SK-N-SH (cell line): Measurements from ENCODE around the gene SGSM2. TPM values are rescaled to one million over a fixed set of nuclear protein-coding genes. Genes with fewer than 3 reads are reported as not detected.

ENCODE experiments used
- CTCF ChIA-PET: fragments of 300-600, 350-600 bp; formaldehyde crosslinking; extraction: SDS; loops from one replicate; lab custom pipeline; 2021; lab: Yijun Ruan, JAX
- POLR2A ChIA-PET: fragments of 350-600 bp; sonication (Branson Sonifier 250); formaldehyde crosslinking; extraction: SDS; loops from one replicate; lab custom pipeline; 2020; ENCODE audit warnings: antibody characterized with exemption, inconsistent platforms; lab: Yijun Ruan, JAX
- DNase-seq: peaks from one replicate; pipeline ENCODE4 v3.0.0; 2012
- H2AFZ ChIP-seq: fragments of 200-600 bp; sonication (generic); 2 replicates; pipeline ENCODE4 v1.8.1; 2016; ENCODE audit warnings: antibody characterized with exemption, mild to moderate bottlenecking, low read depth
- H3F3A ChIP-seq: fragments of 200-600 bp; sonication (generic); replicated peaks from 2 replicates; pipeline ENCODE3; 2016; ENCODE audit warnings: antibody characterized with exemption, mild to moderate bottlenecking; ENCODE audit not compliant: insufficient read depth
- H3K27ac ChIP-seq, 2 experiments: fragments of 200-500 bp in 1 of 2; fragments of 200-600 bp in 1 of 2; sonication (Bioruptor generic) in 1 of 2; sonication (generic), shearing (Covaris generic) in 1 of 2; 2 replicates each; pipeline versions ENCODE4 v1.5.1 to v1.6.1; 2014 to 2016; ENCODE audit warnings: low read depth in 2 of 2, inconsistent platforms in 1 of 2, low read length in 1 of 2, mild to moderate bottlenecking in 1 of 2, mixed read lengths in 1 of 2
- H3K27me3 ChIP-seq: fragments of 200-600 bp; sonication (generic), shearing (Covaris generic); 2 replicates; pipeline ENCODE4 v1.6.1; 2016; ENCODE audit warnings: mixed run types; ENCODE audit not compliant: insufficient read depth
- H3K36me3 ChIP-seq, 2 experiments: fragments of 200-500 bp in 1 of 2; fragments of 200-600 bp in 1 of 2; sonication (Bioruptor generic) in 1 of 2; sonication (generic) in 1 of 2; replicated peaks in 1 of 2; 2 replicates each; pipeline versions ENCODE3 to v1.5.1; 2014 to 2016; ENCODE audit warnings: low read length in 1 of 2, mild to moderate bottlenecking in 1 of 2; ENCODE audit not compliant: insufficient read depth in 2 of 2, control insufficient read depth in 1 of 2
- H3K4me1 ChIP-seq, 2 experiments: fragments of 200-500 bp in 1 of 2; fragments of 200-600 bp in 1 of 2; sonication (Bioruptor generic) in 1 of 2; sonication (generic), shearing (Covaris generic) in 1 of 2; 2 replicates each; pipeline versions ENCODE4 v1.5.1 to v1.6.1; 2014 to 2016; ENCODE audit warnings: low read depth in 1 of 2, low read length in 1 of 2, mixed run types in 1 of 2; ENCODE audit not compliant: insufficient read depth in 2 of 2, control insufficient read depth in 1 of 2
- H3K4me2 ChIP-seq: fragments of 200-600 bp; sonication (generic), shearing (Covaris generic); 2 replicates; pipeline ENCODE4 v1.6.1; 2017; ENCODE audit warnings: mixed run types
- H3K4me3 ChIP-seq, 2 experiments: fragments of 200-500 bp in 1 of 2; fragments of 200-600 bp in 1 of 2; sonication (Bioruptor generic) in 1 of 2; sonication (generic), shearing (Covaris generic) in 1 of 2; 2 replicates each; pipeline versions ENCODE4 v1.5.1 to v1.8.1; 2014 to 2016; ENCODE audit warnings: low read depth in 2 of 2, inconsistent platforms in 1 of 2, low read length in 1 of 2, mild to moderate bottlenecking in 1 of 2, mixed read lengths in 1 of 2, moderate library complexity in 1 of 2
- H3K79me2 ChIP-seq: fragments of 200-600 bp; sonication (generic); 2 replicates; pipeline ENCODE4 v1.8.1; 2017; ENCODE audit warnings: mild to moderate bottlenecking; ENCODE audit not compliant: insufficient read depth
- H3K9ac ChIP-seq: fragments of 200-600 bp; sonication (generic); 2 replicates; pipeline ENCODE4 v1.6.1; 2017; ENCODE audit warnings: mixed run types
- H3K9me2 ChIP-seq: fragments of 200-600 bp; sonication (generic); 2 replicates; pipeline ENCODE4 v1.6.1; 2017; ENCODE audit warnings: mixed run types
- H3K9me3 ChIP-seq: fragments of 200-600 bp; sonication (generic); 2 replicates; pipeline ENCODE4 v1.6.1; 2017; ENCODE audit warnings: mixed run types, mild to moderate bottlenecking, moderate library complexity
- H4K20me1 ChIP-seq: fragments of 200-600 bp; sonication (generic); 2 replicates; pipeline ENCODE4 v1.6.1; 2017; ENCODE audit warnings: mild to moderate bottlenecking, mixed run types; ENCODE audit not compliant: insufficient read depth
- CHD2 ChIP-seq: fragments of 150-350 bp; IDR thresholded peaks from 2 replicates; pipeline ENCODE4 v1.6.1; 2018; ENCODE audit warnings: low read length; ENCODE audit not compliant: partially characterized antibody
- FOXJ3 ChIP-seq: sonication (generic); formaldehyde crosslinking; IDR thresholded peaks from 2 replicates; pipeline ENCODE4 v1.5.1; 2020; ENCODE audit warnings: mild to moderate bottlenecking, missing genetic modification reagents
- FOXM1 ChIP-seq: IDR thresholded peaks from 2 replicates; pipeline ENCODE4 v1.4.0; 2012; ENCODE audit warnings: low read depth, mild to moderate bottlenecking
- GATA2 ChIP-seq: sonication (generic); formaldehyde crosslinking; IDR thresholded peaks from 2 replicates; pipeline ENCODE4 v1.5.0; 2020; ENCODE audit warnings: mild to moderate bottlenecking, missing genetic modification reagents
- JUND ChIP-seq: IDR thresholded peaks from 2 replicates; pipeline ENCODE4 v1.4.0; 2012
- MEF2A ChIP-seq: IDR thresholded peaks from 2 replicates; pipeline ENCODE4 v1.4.0; 2012; ENCODE audit warnings: low read depth, borderline replicate concordance
- NFIC ChIP-seq: IDR thresholded peaks from 2 replicates; pipeline ENCODE4 v1.4.0; 2012; ENCODE audit warnings: borderline replicate concordance
- POLR2AphosphoS5 ChIP-seq: IDR thresholded peaks from 2 replicates; pipeline ENCODE4 v1.6.1; 2012; ENCODE audit warnings: low read depth, low read length
- RAD21 ChIP-seq: IDR thresholded peaks from 2 replicates; pipeline ENCODE4 v1.6.1; 2012; ENCODE audit warnings: mild to moderate bottlenecking, low read length
- RFX5 ChIP-seq: IDR thresholded peaks from 2 replicates; pipeline ENCODE4 v1.6.1; 2012; ENCODE audit warnings: mild to moderate bottlenecking, improper control_type of control experiment, low read length
- RXRA ChIP-seq: IDR thresholded peaks from 2 replicates; pipeline ENCODE4 v1.4.0; 2012; ENCODE audit warnings: low read depth, mild to moderate bottlenecking, borderline replicate concordance
- SMC3 ChIP-seq: IDR thresholded peaks from 2 replicates; pipeline ENCODE4 v1.6.1; 2012; ENCODE audit warnings: low read depth, low read length, improper control_type of control experiment
- TAF1 ChIP-seq: IDR thresholded peaks from 2 replicates; pipeline ENCODE4 v1.6.1; 2012; ENCODE audit warnings: low read depth, mild to moderate bottlenecking, low read length, moderate library complexity, borderline replicate concordance
- TEAD4 ChIP-seq: IDR thresholded peaks from 2 replicates; pipeline ENCODE4 v1.4.0; 2012; ENCODE audit warnings: mild to moderate bottlenecking, borderline replicate concordance; ENCODE audit not compliant: insufficient read depth
- YY1 ChIP-seq: IDR thresholded peaks from 2 replicates; pipeline ENCODE4 v1.4.0; 2012; ENCODE audit warnings: low read depth, mild to moderate bottlenecking
- WGBS: methylation state at CpG from one replicate; pipeline ENCODE4 v1.1.6; 2017; ENCODE audit warnings: low lambda C conversion rate; 5-methylcytosine and 5-hydroxymethylcytosine counted together
- polyA plus RNA-seq, 3 experiments: library from polyadenylated mRNA; depleted of rRNA; stranded (reverse); fragments of >200 nt; gene quantifications; 2 replicates each; pipeline ENCODE4 v1.2.3, GENCODE V29; 2012
- TF ChIP-seq, protein P1 (sequence below): IDR thresholded peaks from 2 replicates; pipeline ENCODE4 v1.4.0; 2012; ENCODE audit warnings: low read depth, borderline replicate concordance
- TF ChIP-seq, protein P2 (sequence below): fragments of 200-600 bp; sonication (generic); IDR thresholded peaks from 2 replicates; pipeline ENCODE4 v1.6.1; 2017; ENCODE audit warnings: antibody characterized with exemption, mild to moderate bottlenecking, moderate library complexity
- TF ChIP-seq, protein P3 (sequence below): fragments of 150-350 bp; IDR thresholded peaks from 2 replicates; pipeline ENCODE4 v1.6.1; 2017; ENCODE audit warnings: antibody characterized with exemption, low read length, low read depth, borderline replicate concordance
- TF ChIP-seq, protein P4 (sequence below): IDR thresholded peaks from 2 replicates; pipeline ENCODE4 v1.4.0; 2012; ENCODE audit warnings: low read depth, borderline replicate concordance
- TF ChIP-seq, protein P5 (sequence below): IDR thresholded peaks from 2 replicates; pipeline ENCODE4 v1.6.1; 2012; ENCODE audit warnings: mild to moderate bottlenecking, low read depth, low read length, moderate library complexity

SGSM2 gene
- polyA plus RNA-seq, 1 of the 3 experiments (the other 2 are of a cell fraction) = 85.9 TPM

DNA sequence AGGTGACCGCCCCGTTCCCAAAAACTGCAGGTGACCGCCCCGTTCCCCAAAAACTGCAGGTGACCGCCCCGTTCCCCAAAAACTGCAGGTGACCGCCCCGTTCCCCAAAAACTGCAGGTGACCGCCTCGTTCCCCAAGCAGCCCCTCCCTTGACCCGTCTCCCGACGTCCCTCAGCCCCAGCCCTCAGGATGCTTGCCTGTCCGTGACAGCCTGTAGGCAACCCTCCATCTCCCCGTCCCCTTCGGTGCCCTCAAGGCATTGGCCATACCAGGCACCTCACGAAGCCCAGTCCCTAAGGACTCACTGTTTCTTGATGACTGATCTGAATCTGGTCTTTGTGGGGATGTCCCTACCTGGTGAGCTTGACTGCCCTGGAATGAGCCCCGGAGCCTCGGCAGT is 25.1 kb downstream of the SGSM2 start:
- Histone ChIP-seq H3K4me3 (no peak overlapping the region), H3K9ac (no peak overlapping the region), H3K27ac (no peak overlapping the region), H3K27me3 (no peaks in the 10 kb centered on the region), H3K79me2 (peaks cover 6% of the 10 kb centered on the region; the same call in 1 of the 2 replicates), H3K36me3 (peaks cover 0 to 46% of the 10 kb centered on the region in 2 experiments), H3K9me3 (no peaks in the 10 kb centered on the region), H3K9me2 (no peaks in the 10 kb centered on the region), H4K20me1 (peaks cover 26% of the 10 kb centered on the region), H3K4me2 (no peak overlapping the region), H3K4me1 (peaks cover 2 to 16% of the 10 kb centered on the region in 2 experiments; a peak in 2 of 4 replicates), H2AFZ (no peak overlapping the region), H3F3A (no peaks in the 10 kb centered on the region)
- WGBS = 98% methylated on average over 19 of the region's 19 CpGs
- TF ChIP-seq JUND = no peak
- TF ChIP-seq, protein P1, sequence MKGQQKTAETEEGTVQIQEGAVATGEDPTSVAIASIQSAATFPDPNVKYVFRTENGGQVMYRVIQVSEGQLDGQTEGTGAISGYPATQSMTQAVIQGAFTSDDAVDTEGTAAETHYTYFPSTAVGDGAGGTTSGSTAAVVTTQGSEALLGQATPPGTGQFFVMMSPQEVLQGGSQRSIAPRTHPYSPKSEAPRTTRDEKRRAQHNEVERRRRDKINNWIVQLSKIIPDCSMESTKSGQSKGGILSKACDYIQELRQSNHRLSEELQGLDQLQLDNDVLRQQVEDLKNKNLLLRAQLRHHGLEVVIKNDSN = no peak
- no peak for TF ChIP-seq FOXJ3 (CRISPR knock-in tag)
- TF ChIP-seq, protein P2, sequence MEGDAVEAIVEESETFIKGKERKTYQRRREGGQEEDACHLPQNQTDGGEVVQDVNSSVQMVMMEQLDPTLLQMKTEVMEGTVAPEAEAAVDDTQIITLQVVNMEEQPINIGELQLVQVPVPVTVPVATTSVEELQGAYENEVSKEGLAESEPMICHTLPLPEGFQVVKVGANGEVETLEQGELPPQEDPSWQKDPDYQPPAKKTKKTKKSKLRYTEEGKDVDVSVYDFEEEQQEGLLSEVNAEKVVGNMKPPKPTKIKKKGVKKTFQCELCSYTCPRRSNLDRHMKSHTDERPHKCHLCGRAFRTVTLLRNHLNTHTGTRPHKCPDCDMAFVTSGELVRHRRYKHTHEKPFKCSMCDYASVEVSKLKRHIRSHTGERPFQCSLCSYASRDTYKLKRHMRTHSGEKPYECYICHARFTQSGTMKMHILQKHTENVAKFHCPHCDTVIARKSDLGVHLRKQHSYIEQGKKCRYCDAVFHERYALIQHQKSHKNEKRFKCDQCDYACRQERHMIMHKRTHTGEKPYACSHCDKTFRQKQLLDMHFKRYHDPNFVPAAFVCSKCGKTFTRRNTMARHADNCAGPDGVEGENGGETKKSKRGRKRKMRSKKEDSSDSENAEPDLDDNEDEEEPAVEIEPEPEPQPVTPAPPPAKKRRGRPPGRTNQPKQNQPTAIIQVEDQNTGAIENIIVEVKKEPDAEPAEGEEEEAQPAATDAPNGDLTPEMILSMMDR = no peak
- no peak for TF ChIP-seq YY1
- TF ChIP-seq NFIC = no peak
- TF ChIP-seq MEF2A = no peak
- no peak for TF ChIP-seq RAD21
- no peak for TF ChIP-seq TEAD4
- TF ChIP-seq, protein P3, sequence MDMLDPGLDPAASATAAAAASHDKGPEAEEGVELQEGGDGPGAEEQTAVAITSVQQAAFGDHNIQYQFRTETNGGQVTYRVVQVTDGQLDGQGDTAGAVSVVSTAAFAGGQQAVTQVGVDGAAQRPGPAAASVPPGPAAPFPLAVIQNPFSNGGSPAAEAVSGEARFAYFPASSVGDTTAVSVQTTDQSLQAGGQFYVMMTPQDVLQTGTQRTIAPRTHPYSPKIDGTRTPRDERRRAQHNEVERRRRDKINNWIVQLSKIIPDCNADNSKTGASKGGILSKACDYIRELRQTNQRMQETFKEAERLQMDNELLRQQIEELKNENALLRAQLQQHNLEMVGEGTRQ = no peak
- TF ChIP-seq, protein P4, sequence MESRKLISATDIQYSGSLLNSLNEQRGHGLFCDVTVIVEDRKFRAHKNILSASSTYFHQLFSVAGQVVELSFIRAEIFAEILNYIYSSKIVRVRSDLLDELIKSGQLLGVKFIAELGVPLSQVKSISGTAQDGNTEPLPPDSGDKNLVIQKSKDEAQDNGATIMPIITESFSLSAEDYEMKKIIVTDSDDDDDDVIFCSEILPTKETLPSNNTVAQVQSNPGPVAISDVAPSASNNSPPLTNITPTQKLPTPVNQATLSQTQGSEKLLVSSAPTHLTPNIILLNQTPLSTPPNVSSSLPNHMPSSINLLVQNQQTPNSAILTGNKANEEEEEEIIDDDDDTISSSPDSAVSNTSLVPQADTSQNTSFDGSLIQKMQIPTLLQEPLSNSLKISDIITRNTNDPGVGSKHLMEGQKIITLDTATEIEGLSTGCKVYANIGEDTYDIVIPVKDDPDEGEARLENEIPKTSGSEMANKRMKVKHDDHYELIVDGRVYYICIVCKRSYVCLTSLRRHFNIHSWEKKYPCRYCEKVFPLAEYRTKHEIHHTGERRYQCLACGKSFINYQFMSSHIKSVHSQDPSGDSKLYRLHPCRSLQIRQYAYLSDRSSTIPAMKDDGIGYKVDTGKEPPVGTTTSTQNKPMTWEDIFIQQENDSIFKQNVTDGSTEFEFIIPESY = no peak
- TF ChIP-seq TAF1 = no peak
- no peak for TF ChIP-seq POLR2AphosphoS5
- TF ChIP-seq RXRA = no peak
- TF ChIP-seq GATA2 = no peak
- TF ChIP-seq, protein P5, sequence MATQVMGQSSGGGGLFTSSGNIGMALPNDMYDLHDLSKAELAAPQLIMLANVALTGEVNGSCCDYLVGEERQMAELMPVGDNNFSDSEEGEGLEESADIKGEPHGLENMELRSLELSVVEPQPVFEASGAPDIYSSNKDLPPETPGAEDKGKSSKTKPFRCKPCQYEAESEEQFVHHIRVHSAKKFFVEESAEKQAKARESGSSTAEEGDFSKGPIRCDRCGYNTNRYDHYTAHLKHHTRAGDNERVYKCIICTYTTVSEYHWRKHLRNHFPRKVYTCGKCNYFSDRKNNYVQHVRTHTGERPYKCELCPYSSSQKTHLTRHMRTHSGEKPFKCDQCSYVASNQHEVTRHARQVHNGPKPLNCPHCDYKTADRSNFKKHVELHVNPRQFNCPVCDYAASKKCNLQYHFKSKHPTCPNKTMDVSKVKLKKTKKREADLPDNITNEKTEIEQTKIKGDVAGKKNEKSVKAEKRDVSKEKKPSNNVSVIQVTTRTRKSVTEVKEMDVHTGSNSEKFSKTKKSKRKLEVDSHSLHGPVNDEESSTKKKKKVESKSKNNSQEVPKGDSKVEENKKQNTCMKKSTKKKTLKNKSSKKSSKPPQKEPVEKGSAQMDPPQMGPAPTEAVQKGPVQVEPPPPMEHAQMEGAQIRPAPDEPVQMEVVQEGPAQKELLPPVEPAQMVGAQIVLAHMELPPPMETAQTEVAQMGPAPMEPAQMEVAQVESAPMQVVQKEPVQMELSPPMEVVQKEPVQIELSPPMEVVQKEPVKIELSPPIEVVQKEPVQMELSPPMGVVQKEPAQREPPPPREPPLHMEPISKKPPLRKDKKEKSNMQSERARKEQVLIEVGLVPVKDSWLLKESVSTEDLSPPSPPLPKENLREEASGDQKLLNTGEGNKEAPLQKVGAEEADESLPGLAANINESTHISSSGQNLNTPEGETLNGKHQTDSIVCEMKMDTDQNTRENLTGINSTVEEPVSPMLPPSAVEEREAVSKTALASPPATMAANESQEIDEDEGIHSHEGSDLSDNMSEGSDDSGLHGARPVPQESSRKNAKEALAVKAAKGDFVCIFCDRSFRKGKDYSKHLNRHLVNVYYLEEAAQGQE = no peak
- no peak for TF ChIP-seq FOXM1
- no peak for TF ChIP-seq RFX5
- TF ChIP-seq SMC3 = no peak
- no peak for TF ChIP-seq CHD2
- POLR2A ChIA-PET = no interaction called here
- CTCF ChIA-PET = interaction anchor here (1.7 to 10.6 kb wide), 2 partner anchors 10 to 20 kb away, joined by 7 to 88 read pairs; no protein-coding TSS in a partner anchor
- no peak for DNase-seq
